PC-9 (cell line): Measurements from ENCODE around the gene CTBP2. TPM values are rescaled to one million over a fixed set of nuclear protein-coding genes. Genes with fewer than 3 reads are reported as not detected.

Source experiments
- BruUV-seq: library from RNA; stranded (reverse); fragments of 400-500 nt; replicated peaks from 2 replicates; lab custom pipeline; 2021; lab: Mats Ljungman, UMichigan
- CTCF ChIA-PET: fragments of 300-600 bp; sonication (Branson Sonifier 250); formaldehyde crosslinking; loops from one replicate; lab custom pipeline; 2022; ENCODE audit warnings: antibody characterized with exemption; lab: Charles Lee
- POLR2A ChIA-PET: fragments of 300-600 bp; sonication (Branson Sonifier 250); formaldehyde crosslinking; loops from one replicate; lab custom pipeline; 2022; ENCODE audit warnings: antibody characterized with exemption; ENCODE audit not compliant: unreplicated experiment; lab: Charles Lee
- DNase-seq, 2 experiments: peaks; one replicate each; pipeline versions ENCODE4 v3.0.0 to v3.0.0-alpha.2; 2015 to 2022; ENCODE audit warnings: mixed read lengths in 1 of 2
- H2AFZ ChIP-seq: fragments of 200-600 bp; sonication (generic); 2 replicates; pipeline ENCODE4 v1.8.1; 2017; ENCODE audit warnings: antibody characterized with exemption
- H3F3A ChIP-seq: fragments of 200-600 bp; sonication (generic); 2 replicates; pipeline ENCODE4 v1.8.1; 2017; ENCODE audit warnings: antibody characterized with exemption, mild to moderate bottlenecking, low read depth; ENCODE audit not compliant: insufficient read depth
- H3K27ac ChIP-seq: fragments of 200-600 bp; sonication (generic); 2 replicates; pipeline ENCODE4 v1.6.1; 2016; ENCODE audit warnings: mixed run types
- H3K27me3 ChIP-seq: fragments of 200-600 bp; sonication (generic); 2 replicates; pipeline ENCODE4 v1.6.1; 2016; ENCODE audit warnings: low read depth, mixed run types; ENCODE audit not compliant: insufficient read depth
- H3K36me3 ChIP-seq: fragments of 200-600 bp; sonication (generic); 2 replicates; pipeline ENCODE4 v1.6.1; 2016; ENCODE audit warnings: low read depth, mixed run types
- H3K4me1 ChIP-seq: fragments of 200-600 bp; sonication (generic); replicated peaks from 2 replicates; pipeline ENCODE4 v1.6.1; 2016; ENCODE audit warnings: mixed run types; ENCODE audit not compliant: insufficient read depth
- H3K4me2 ChIP-seq: fragments of 200-600 bp; sonication (generic); 2 replicates; pipeline ENCODE4 v1.6.1; 2017; ENCODE audit warnings: mixed run types
- H3K4me3 ChIP-seq: fragments of 200-600 bp; sonication (generic); 2 replicates; pipeline ENCODE4 v1.6.1; 2016; ENCODE audit warnings: mixed run types
- H3K79me2 ChIP-seq: fragments of 200-600 bp; sonication (generic); 2 replicates; pipeline ENCODE4 v1.6.1; 2017; ENCODE audit warnings: low read depth, mixed run types
- H3K9me2 ChIP-seq: fragments of 200-600 bp; sonication (generic); 2 replicates; pipeline ENCODE4 v1.8.1; 2017; ENCODE audit warnings: mild to moderate bottlenecking; ENCODE audit not compliant: insufficient read depth
- H3K9me3 ChIP-seq: fragments of 200-600 bp; sonication (generic); 2 replicates; pipeline ENCODE4 v1.8.1; 2016; ENCODE audit warnings: low read depth; ENCODE audit not compliant: insufficient read depth
- H4K20me1 ChIP-seq: fragments of 200-600 bp; sonication (generic); 2 replicates; pipeline ENCODE4 v1.8.1; 2017; ENCODE audit not compliant: insufficient read depth
- CTCF ChIP-seq: fragments of 200-600 bp; sonication (generic); conservative IDR thresholded peaks from 2 replicates; pipeline ENCODE4 v1.6.1; 2017; ENCODE audit warnings: mixed run types, antibody characterized with exemption, mild to moderate bottlenecking, moderate library complexity
- EZH2 ChIP-seq: fragments of 200-600 bp; sonication (generic); IDR thresholded peaks from 2 replicates; pipeline ENCODE4 v1.8.0; 2017; ENCODE audit warnings: antibody characterized with exemption, low read depth
- intact Hi-C: fragments of 100-400 bp; cut with micrococcal nuclease; formaldehyde crosslinking; loops from one replicate; pipeline ENCODE4 v1.10.0; 2022; ENCODE audit not compliant: unreplicated experiment
- total RNA-seq: library from RNA; stranded (reverse); gene quantifications from 2 replicates; pipeline ENCODE4 v1.2.3, GENCODE V29; 2021

Gene CTBP2
- total RNA-seq, 1 experiment from 2014 or later = 60.5 TPM

DNA sequence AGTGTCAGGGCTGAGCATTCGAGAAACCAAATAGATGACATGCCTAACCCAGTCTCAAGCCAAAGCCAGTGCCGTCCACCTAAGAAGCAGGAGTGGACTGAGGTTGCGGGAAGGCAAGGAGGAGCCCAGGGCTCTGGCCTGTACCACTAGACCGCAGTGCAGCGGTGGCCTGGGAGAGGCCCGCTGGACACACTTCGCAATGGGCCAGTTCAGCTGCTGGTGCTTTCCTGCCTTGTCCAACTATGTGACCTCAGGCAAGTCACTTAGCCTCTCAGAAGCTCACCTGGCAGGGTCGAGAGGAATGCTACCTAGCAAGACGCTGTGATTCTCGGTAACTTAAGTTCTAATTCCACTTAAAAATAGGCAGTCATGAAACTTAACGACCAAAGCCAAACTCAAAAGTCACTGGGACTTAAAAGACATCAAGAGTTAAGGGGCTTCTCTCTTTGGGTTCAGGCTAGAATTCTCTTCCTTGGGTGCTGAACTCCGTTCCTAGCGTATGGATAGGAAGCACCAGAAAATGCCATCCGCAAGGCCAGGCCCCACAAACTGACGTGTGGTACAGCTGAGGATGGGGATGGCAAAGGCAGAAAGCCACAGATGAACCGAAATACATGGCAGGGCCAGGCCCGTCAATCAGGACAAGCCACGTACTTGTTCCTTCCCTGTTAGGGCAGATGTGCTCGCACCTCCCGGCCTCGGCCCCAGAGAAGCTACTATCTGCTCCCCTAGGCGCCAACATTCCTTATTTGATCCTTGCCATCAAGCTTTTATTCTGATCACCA, 34.2 kb downstream of the CTBP2 start:
- H3K27me3 ChIP-seq = no peaks in the 10 kb centered on the region
- no TSS peak for BruUV-seq
- intact Hi-C loops = no loop called here
- H3K9me2 ChIP-seq = no peaks in the 10 kb centered on the region
- H3K4me3 ChIP-seq = no peak overlapping the region
- CTCF ChIA-PET = no interaction called here
- no peaks in the 10 kb centered on the region for H3K9me3 ChIP-seq
- POLR2A ChIA-PET = interaction anchor here (0.8 kb wide), 1 partner anchor 41 kb away, joined by 7 read pairs; no protein-coding TSS in a partner anchor
- TF ChIP-seq EZH2 (no peak), CTCF (no peak)
- H3K4me2 ChIP-seq = no peak overlapping the region
- peaks cover 26% of the 10 kb centered on the region for H3K4me1 ChIP-seq
- H3K36me3 ChIP-seq = 0 out of 2 replicates have a peak, but pooled peaks cover 3% of the 10 kb centered on the region
- no peak for DNase-seq
- peaks cover 6% of the 10 kb centered on the region; the same call in 1 of the 2 replicates for H3F3A ChIP-seq
- H2AFZ ChIP-seq = no peak overlapping the region
- peaks cover 92% of the 10 kb centered on the region for H3K79me2 ChIP-seq
- peaks cover 79% of the 10 kb centered on the region for H4K20me1 ChIP-seq
- no peak overlapping the region for H3K27ac ChIP-seq

DNA sequence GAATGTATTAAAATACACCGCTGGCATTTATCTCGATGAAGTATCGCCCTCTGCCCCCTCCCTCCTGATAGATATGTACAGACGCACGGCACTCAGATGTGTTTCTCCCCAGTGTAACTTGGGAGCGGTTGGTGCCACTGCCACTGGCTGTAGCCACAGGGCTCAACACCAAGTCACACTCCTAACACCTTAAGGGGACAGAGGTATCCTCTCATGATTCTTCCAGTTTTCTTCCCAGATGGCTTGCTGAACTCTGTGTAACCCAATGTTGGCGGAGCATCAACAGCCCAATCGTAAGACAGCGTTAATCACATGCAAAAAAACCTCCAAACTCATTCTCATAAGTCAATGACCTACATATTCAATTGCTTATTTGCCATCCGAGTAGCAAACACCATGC, 35.5 kb downstream of the CTBP2 start:
- no peak overlapping the region for H3K4me3 ChIP-seq
- H3K36me3 ChIP-seq = 0 out of 2 replicates have a peak, but pooled peaks cover 3% of the 10 kb centered on the region
- H3K27ac ChIP-seq = 0 out of 2 replicates have a peak overlapping the region, but pooled peaks have one; percentile 82
- H3K9me3 ChIP-seq = no peaks in the 10 kb centered on the region
- ChIA-PET POLR2A (no interaction called here), CTCF (no interaction called here)
- peaks cover 93% of the 10 kb centered on the region for H3K79me2 ChIP-seq
- H3K27me3 ChIP-seq = no peaks in the 10 kb centered on the region
- peaks cover 6% of the 10 kb centered on the region; the same call in 1 of the 2 replicates for H3F3A ChIP-seq
- TF ChIP-seq EZH2 (no peak), CTCF (no peak)
- no peak for DNase-seq
- H2AFZ ChIP-seq = no peak overlapping the region
- H3K9me2 ChIP-seq = no peaks in the 10 kb centered on the region
- H3K4me2 ChIP-seq = no peak overlapping the region
- H3K4me1 ChIP-seq = peaks cover 26% of the 10 kb centered on the region
- intact Hi-C loops = loop anchor here (5.0 kb wide), 2 partner anchors 32 to 78 kb away; no protein-coding TSS in a partner anchor
- BruUV-seq = no TSS peak
- peaks cover 80% of the 10 kb centered on the region for H4K20me1 ChIP-seq

DNA sequence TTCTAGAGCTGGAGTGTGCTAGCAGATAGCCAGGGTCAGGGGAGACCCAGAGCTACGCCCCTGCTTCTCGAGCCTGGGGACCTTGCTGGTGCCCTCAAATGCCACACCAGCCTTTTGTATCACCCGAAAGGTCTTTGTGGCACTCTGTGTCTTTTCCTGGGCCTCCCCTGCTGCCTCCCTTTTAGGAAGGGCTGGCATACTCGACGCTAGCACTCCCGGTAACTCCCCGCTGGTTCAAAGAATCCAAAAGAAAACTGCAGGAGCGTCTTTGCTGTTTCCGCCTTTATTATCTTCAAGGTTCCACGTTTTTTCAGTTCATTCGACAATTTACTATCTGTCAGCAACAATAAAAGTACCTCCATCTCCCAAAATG, 36.3 kb downstream of the CTBP2 start:
- peaks cover 82% of the 10 kb centered on the region for H4K20me1 ChIP-seq
- peak overlapping the region; percentile 82 for H3K27ac ChIP-seq
- H3K36me3 ChIP-seq = 0 out of 2 replicates have a peak, but pooled peaks cover 3% of the 10 kb centered on the region
- H3K79me2 ChIP-seq = peaks cover 94% of the 10 kb centered on the region
- DNase-seq = no peak
- H3K9me3 ChIP-seq = no peaks in the 10 kb centered on the region
- H3K9me2 ChIP-seq = no peaks in the 10 kb centered on the region
- peak overlapping the region; percentile 54 for H3K4me2 ChIP-seq
- intact Hi-C loops = loop anchor here (5.0 kb wide), 2 partner anchors 33 to 77 kb away; no protein-coding TSS in a partner anchor
- H3F3A ChIP-seq = peaks cover 6% of the 10 kb centered on the region; the same call in 1 of the 2 replicates
- no peak for TF ChIP-seq EZH2
- TF ChIP-seq CTCF = no peak
- no peak overlapping the region for H2AFZ ChIP-seq
- CTCF ChIA-PET = no interaction called here
- POLR2A ChIA-PET = no interaction called here
- BruUV-seq = no TSS peak
- H3K4me3 ChIP-seq = no peak overlapping the region
- H3K4me1 ChIP-seq = peaks cover 26% of the 10 kb centered on the region
- H3K27me3 ChIP-seq = no peaks in the 10 kb centered on the region
